ENCODE results near the gene TLE7. TPM values are rescaled to one million over a fixed set of nuclear protein-coding genes. Genes with fewer than 3 reads are reported as not detected.

TLE7 gene
- total RNA-seq, 1 donor from 2014 or later = not detected

- TF ChIP-seq CTCF (conservative IDR thresholded peaks at IDR 0.05) = no peak
- H3K27me3 Mint-ChIP-seq = no peaks in the 10 kb centered on the region
- peaks cover 33% of the 10 kb centered on the region for H3K9me3 Mint-ChIP-seq
- no peak for DNase-seq (ENCODE audit: extremely low spot score, unreplicated experiment)
- peaks cover 78% of the 10 kb centered on the region for H3K36me3 Mint-ChIP-seq
- H3K4me1 Mint-ChIP-seq (ENCODE audit: unreplicated experiment) = no peaks in the 10 kb centered on the region
- H3K27ac Mint-ChIP-seq = no peak overlapping the region
- no peak overlapping the region for H3K4me3 Mint-ChIP-seq
Observed at GRCh38 chr16:71453036-71453435, 11.2 kb upstream of the TLE7 start.

- Mint-ChIP-seq H3K4me3 (no peak overlapping the region), H3K36me3 (peaks cover 68% of the 10 kb centered on the region), H3K4me1 (ENCODE audit: unreplicated experiment) (no peaks in the 10 kb centered on the region), H3K27me3 (no peaks in the 10 kb centered on the region), H3K9me3 (peaks cover 44% of the 10 kb centered on the region), H3K27ac (no peak overlapping the region)
- no peak for DNase-seq (ENCODE audit: extremely low spot score, unreplicated experiment)
- no peak for TF ChIP-seq CTCF (conservative IDR thresholded peaks at IDR 0.05)
Observed at GRCh38 chr16:71449020-71449419, 7.2 kb upstream of the TLE7 start.

GRCh38 chr16:71448274-71448866 is 6.5 kb upstream of the TLE7 start:
- DNase-seq (ENCODE audit: extremely low spot score, unreplicated experiment) = no peak
- no peak overlapping the region for H3K4me3 Mint-ChIP-seq
- H3K27ac Mint-ChIP-seq = no peak overlapping the region
- no peaks in the 10 kb centered on the region for H3K27me3 Mint-ChIP-seq
- H3K9me3 Mint-ChIP-seq = peaks cover 49% of the 10 kb centered on the region
- peaks cover 67% of the 10 kb centered on the region for H3K36me3 Mint-ChIP-seq
- TF ChIP-seq CTCF (conservative IDR thresholded peaks at IDR 0.05) = no peak
- H3K4me1 Mint-ChIP-seq (ENCODE audit: unreplicated experiment) = no peaks in the 10 kb centered on the region

GRCh38 chr16:71443714-71444113 is 1.9 kb upstream of the TLE7 start:
- Mint-ChIP-seq H3K9me3 (peaks cover 23% of the 10 kb centered on the region), H3K4me3 (no peak overlapping the region), H3K36me3 (peaks cover 21% of the 10 kb centered on the region), H3K27me3 (peaks cover 11% of the 10 kb centered on the region), H3K4me1 (ENCODE audit: unreplicated experiment) (no peaks in the 10 kb centered on the region), H3K27ac (no peak overlapping the region)
- no peak for DNase-seq (ENCODE audit: extremely low spot score, unreplicated experiment)
- no peak for TF ChIP-seq CTCF (conservative IDR thresholded peaks at IDR 0.05)

- no peak overlapping the region for H3K27ac Mint-ChIP-seq
Observed at GRCh38 chr16:71441348-71442050, 355 bp downstream of the TLE7 start.

More at GRCh38 chr16:71441348-71442050, 355 bp downstream of the TLE7 start:
- TF ChIP-seq CTCF (conservative IDR thresholded peaks at IDR 0.05) = no peak
- Mint-ChIP-seq H3K9me3 (peaks cover 11% of the 10 kb centered on the region), H3K36me3 (peaks cover 8% of the 10 kb centered on the region), H3K27me3 (peaks cover 25% of the 10 kb centered on the region), H3K4me3 (no peak overlapping the region), H3K4me1 (ENCODE audit: unreplicated experiment) (no peaks in the 10 kb centered on the region)
- no peak for DNase-seq (ENCODE audit: extremely low spot score, unreplicated experiment)
